HepG2 (cell line): ENCODE results near the gene SIK2. TPM values are rescaled to one million over a fixed set of nuclear protein-coding genes. Genes with fewer than 3 reads are reported as not detected.
A peak's percentile ranks its signal among the peaks of the same experiment; 100 is the strongest.

ENCODE experiments used
- ARNT2 ChIP-seq: sonication (generic); formaldehyde crosslinking; IDR thresholded peaks from 2 replicates; pipeline ENCODE4 v1.8.0; 2022; ENCODE audit warnings: mild to moderate bottlenecking, low read depth, missing genetic modification reagents, moderate library complexity
- ATF1 ChIP-seq: IDR thresholded peaks from 2 replicates; pipeline ENCODE4 v1.6.1; 2016; ENCODE audit warnings: mild to moderate bottlenecking, control low read depth
- DPF2 ChIP-seq: sonication (generic); formaldehyde crosslinking; IDR thresholded peaks from 2 replicates; pipeline ENCODE4 v1.4.0; 2020; ENCODE audit warnings: mild to moderate bottlenecking, low read depth, missing genetic modification reagents, borderline replicate concordance
- FOSL2 ChIP-seq: sonication (generic); formaldehyde crosslinking; IDR thresholded peaks from 2 replicates; pipeline ENCODE4 v1.4.0; 2020; ENCODE audit warnings: missing genetic modification reagents
- FOXK2 ChIP-seq: fragments of 450-650 bp; IDR thresholded peaks from 2 replicates; pipeline ENCODE4 v1.6.1; 2016
- HDAC2 ChIP-seq: sonication (generic); formaldehyde crosslinking; IDR thresholded peaks from 2 replicates; pipeline ENCODE4 v1.4.0; 2020; ENCODE audit warnings: missing genetic modification reagents
- HOXA3 ChIP-seq: sonication (generic); formaldehyde crosslinking; IDR thresholded peaks from 2 replicates; pipeline ENCODE4 v1.5.0; 2020; ENCODE audit warnings: missing genetic modification reagents
- ISL2 ChIP-seq: sonication (generic); formaldehyde crosslinking; IDR thresholded peaks from 2 replicates; pipeline ENCODE4 v1.5.0; 2020; ENCODE audit warnings: missing genetic modification reagents
- KAT2B ChIP-seq: fragments of 150-350 bp; IDR thresholded peaks from 2 replicates; pipeline ENCODE4 v1.6.1; 2014; ENCODE audit warnings: low read depth, low read length, borderline replicate concordance
- KAT7 ChIP-seq: IDR thresholded peaks from 2 replicates; pipeline ENCODE4 v1.6.1; 2018; ENCODE audit warnings: borderline replicate concordance, missing compliant biosample characterization
- KLF13 ChIP-seq: sonication (generic); formaldehyde crosslinking; IDR thresholded peaks from 2 replicates; pipeline ENCODE4 v1.4.0; 2020; ENCODE audit warnings: mild to moderate bottlenecking, missing genetic modification reagents
- MEIS2 ChIP-seq: sonication (generic); formaldehyde crosslinking; IDR thresholded peaks from 2 replicates; pipeline ENCODE4 v1.9.0; 2021; ENCODE audit warnings: mild to moderate bottlenecking, missing genetic modification reagents
- NR2F1 ChIP-seq, 2 experiments: fragments of 450-650 bp in 1 of 2; formaldehyde crosslinking in 1 of 2; IDR thresholded peaks; 2 replicates each; pipeline versions ENCODE4 v1.5.0 to v1.6.1; 2016 to 2020; ENCODE audit warnings: mild to moderate bottlenecking in 1 of 2, missing compliant biosample characterization in 1 of 2, missing genetic modification reagents in 1 of 2, moderate library complexity in 1 of 2
- PHF21A ChIP-seq: sonication (generic); formaldehyde crosslinking; IDR thresholded peaks from 2 replicates; pipeline ENCODE4 v1.5.0; 2020; ENCODE audit warnings: mild to moderate bottlenecking, missing genetic modification reagents
- PITX1 ChIP-seq: sonication (generic); formaldehyde crosslinking; IDR thresholded peaks from 2 replicates; pipeline ENCODE4 v1.5.1; 2020; ENCODE audit warnings: mild to moderate bottlenecking, missing genetic modification reagents
- POLR2A ChIP-seq, 2 experiments: IDR thresholded peaks; 2 replicates each; pipeline ENCODE4 v1.6.1; 2011; ENCODE audit warnings: low read depth in 2 of 2, low read length in 2 of 2, mild to moderate bottlenecking in 1 of 2, moderate library complexity in 1 of 2; ENCODE audit not compliant: insufficient read depth in 1 of 2
- RAD21 ChIP-seq: fragments of 450-650 bp; formaldehyde crosslinking; IDR thresholded peaks from 2 replicates; pipeline ENCODE4 v1.5.0; 2020; ENCODE audit warnings: mild to moderate bottlenecking
- RBFOX2 ChIP-seq: fragments of 200-400 bp; formaldehyde crosslinking; IDR thresholded peaks from 2 replicates; pipeline ENCODE4 v1.6.1; 2017; ENCODE audit warnings: low read depth, mild to moderate bottlenecking, low read length
- SMAD3 ChIP-seq: sonication (generic); formaldehyde crosslinking; IDR thresholded peaks from 2 replicates; pipeline ENCODE4 v1.4.0; 2020; ENCODE audit warnings: missing genetic modification reagents
- TBX2 ChIP-seq: sonication (generic); formaldehyde crosslinking; IDR thresholded peaks from 2 replicates; pipeline ENCODE4 v1.5.0; 2020; ENCODE audit warnings: missing genetic modification reagents, mild to moderate bottlenecking, borderline replicate concordance
- TCF12 ChIP-seq, 2 experiments: fragments of 450-650 bp in 1 of 2; sonication (generic) in 1 of 2; formaldehyde crosslinking in 1 of 2; IDR thresholded peaks; 2 replicates each; pipeline versions ENCODE4 v1.6.1 to v1.8.0; 2017 to 2022; ENCODE audit warnings: antibody characterized with exemption in 1 of 2, mild to moderate bottlenecking in 1 of 2, missing genetic modification reagents in 1 of 2, moderate library complexity in 1 of 2
- TERF1 ChIP-seq: sonication (generic); formaldehyde crosslinking; IDR thresholded peaks from 2 replicates; pipeline ENCODE4 v1.8.0; 2022; ENCODE audit warnings: mild to moderate bottlenecking, missing genetic modification reagents, moderate library complexity
- THRA ChIP-seq: sonication (generic); formaldehyde crosslinking; IDR thresholded peaks from 2 replicates; pipeline ENCODE4 v1.4.0; 2020; ENCODE audit warnings: missing genetic modification reagents, borderline replicate concordance
- ZBTB21 ChIP-seq: sonication (generic); formaldehyde crosslinking; IDR thresholded peaks from 2 replicates; pipeline ENCODE4 v1.4.0; 2020; ENCODE audit warnings: missing genetic modification reagents
- ZBTB43 ChIP-seq: sonication (generic); formaldehyde crosslinking; conservative IDR thresholded peaks from 2 replicates; pipeline ENCODE4 v1.4.0; 2020; ENCODE audit warnings: missing genetic modification reagents
- ZNF441 ChIP-seq: sonication (generic); formaldehyde crosslinking; IDR thresholded peaks from 2 replicates; pipeline ENCODE4 v1.7.0; 2021; ENCODE audit warnings: missing genetic modification reagents, borderline replicate concordance
- polyA plus RNA-seq, 8 experiments: library from polyadenylated mRNA; depleted of rRNA in 3 of 8; stranded (reverse) in 7 of 8; unstranded in 1 of 8; fragments of >200 nt; fragmentation: Illumina TruSeq in 4 of 8; extraction: Trizol in 4 of 8; gene quantifications; 2 replicates each; pipeline versions ENCODE4 v1.2.1 to v1.2.3, GENCODE V29; 2011 to 2016; ENCODE audit warnings: low read depth in 4 of 8, missing spikeins in 1 of 8, mixed read lengths in 1 of 8; ENCODE audit not compliant: insufficient read depth in 1 of 8
- total RNA-seq, 5 experiments: library from RNA; depleted of rRNA; stranded (reverse); fragments of >200 nt; fragmentation: Illumina TruSeq; extraction: Trizol; gene quantifications; 2 replicates each; pipeline ENCODE4 v1.2.3, GENCODE V29; 2016; ENCODE audit warnings: low read depth in 1 of 5

The SIK2 gene
- total and polyA plus RNA-seq, 2 of the 13 experiments (the other 11 are each of a cell fraction or from before 2014, with no cell fraction given), result 8.1 to 15.4 TPM

- TF ChIP-seq TERF1 (CRISPR knock-in tag) (no peak), THRA (CRISPR knock-in tag) (peak; percentile 55; the same call in 1 of the 2 replicates), TCF12 (IDR thresholded peaks at IDR 0.05) (no peak), TCF12 (CRISPR knock-in tag; IDR thresholded peaks at IDR 0.05) (0 out of 2 replicates have a peak, but pooled peaks have one; percentile 12), RBFOX2 (peak; percentile 48; the same call in 1 of the 2 replicates), NR2F1 (CRISPR knock-in tag; IDR thresholded peaks at IDR 0.05) (peak in 1 of 2 experiments; percentile 15; a peak in 1 of 4 replicates), MEIS2 (CRISPR knock-in tag) (0 out of 2 replicates have a peak, but pooled peaks have one; percentile 34), ATF1 (CRISPR knock-in tag) (peak; percentile 62), TBX2 (CRISPR knock-in tag) (peak; percentile 60; the same call in 1 of the 2 replicates), FOSL2 (CRISPR knock-in tag) (peak; percentile 39; the same call in 1 of the 2 replicates), PHF21A (CRISPR knock-in tag) (0 out of 2 replicates have a peak, but pooled peaks have one; percentile 43), HOXA3 (CRISPR knock-in tag) (no peak; the same call in 1 of the 2 replicates), SMAD3 (CRISPR knock-in tag) (0 out of 2 replicates have a peak, but pooled peaks have one; percentile 17), ZBTB21 (CRISPR knock-in tag) (peak; percentile 71; the same call in 1 of the 2 replicates), RAD21 (CRISPR knock-in tag) (peak; percentile 69), POLR2A (IDR thresholded peaks at IDR 0.05; ENCODE audit: insufficient read depth in 1 of 2, low read depth in 2 of 2, low read length in 2 of 2) (0 out of 4 replicates have a peak, but pooled peaks of 1 of the 2 experiments have one; percentile 39), PITX1 (CRISPR knock-in tag) (peak; percentile 94), ARNT2 (CRISPR knock-in tag) (0 out of 2 replicates have a peak, but pooled peaks have one; percentile 47), KAT7 (CRISPR knock-in tag) (peak; percentile 45; the same call in 1 of the 2 replicates), DPF2 (peak; percentile 49; the same call in 1 of the 2 replicates), ZBTB43 (CRISPR knock-in tag) (0 out of 2 replicates have a peak, but pooled peaks have one; percentile 18), KAT2B (no peak), ZNF441 (CRISPR knock-in tag) (no peak), KLF13 (CRISPR knock-in tag) (no peak), HDAC2 (CRISPR knock-in tag) (peak; percentile 61; the same call in 1 of the 2 replicates), ISL2 (CRISPR knock-in tag) (no peak), FOXK2 (0 out of 2 replicates have a peak, but pooled peaks have one; percentile 28)
Observed at GRCh38 chr11:111777094-111778046, 175.1 kb downstream of the SIK2 start (continued).
